ENCODE data around the gene OR2J3. TPM values are rescaled to one million over a fixed set of nuclear protein-coding genes. Genes with fewer than 3 reads are reported as not detected.

Gene OR2J3
- total RNA-seq, 1 experiment from 2014 or later: not detected

DNA sequence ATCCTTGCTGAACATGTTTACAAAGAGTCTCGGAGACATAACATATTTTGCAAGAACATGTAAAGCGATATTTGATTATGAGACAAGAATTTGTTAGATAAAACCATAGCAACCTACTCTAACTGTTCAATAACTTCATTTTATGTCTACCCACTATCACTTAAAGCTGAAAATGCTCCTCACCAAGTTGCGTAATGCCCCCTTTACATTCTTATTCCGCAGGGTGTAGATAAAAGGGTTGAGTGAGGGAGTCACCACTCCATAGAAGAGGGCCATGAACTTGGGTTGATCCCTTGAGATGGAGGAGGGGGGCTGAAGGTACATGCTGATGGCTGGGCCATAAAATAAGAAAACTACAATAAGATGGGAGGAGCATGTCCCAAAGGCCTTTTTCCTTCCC lies 29.9 kb downstream of the OR2J3 start:
- POLR2A ChIA-PET: no interaction called here
- Histone ChIP-seq H3K36me3 (ENCODE audit: control insufficient read depth in 1 of 2, insufficient read depth in 2 of 2, low read length in 2 of 2) (no peaks in the 10 kb centered on the region), H3K79me2 (ENCODE audit: insufficient read depth, low read length) (no peaks in the 10 kb centered on the region), H3K9me3 (ENCODE audit: control insufficient read depth in 1 of 2, insufficient read depth in 1 of 2, low read depth in 1 of 2, low read length in 2 of 2) (no peaks in the 10 kb centered on the region), H3K27ac (ENCODE audit: low read depth, low read length) (no peak overlapping the region), H3K9me2 (ENCODE audit: insufficient read depth) (peaks cover 3% of the 10 kb centered on the region; the same call in 1 of the 2 replicates), H3K9ac (ENCODE audit: low read length) (no peak overlapping the region), H3K4me2 (ENCODE audit: low read length) (no peak overlapping the region), H3K4me1 (ENCODE audit: control insufficient read depth in 1 of 2, insufficient read depth in 2 of 2, low read length in 2 of 2) (peaks cover 0 to 5% of the 10 kb centered on the region in 2 experiments; a peak in 2 of 4 replicates), H3K27me3 (ENCODE audit: insufficient read depth, low read length) (no peaks in the 10 kb centered on the region), H2AFZ (ENCODE audit: low read depth, low read length, poor library complexity, severe bottlenecking) (no peak overlapping the region), H3K4me3 (replicated peaks in 1 of 2; ENCODE audit: low read depth in 1 of 2, low read length in 2 of 2) (no peak overlapping the region), H4K20me1 (ENCODE audit: insufficient read depth) (no peaks in the 10 kb centered on the region)
- intact Hi-C loops (cut with micrococcal nuclease): no loop called here
- RAD21 ChIA-PET (ENCODE audit: low non-redundant PET in 1 of 2, low total read pairs in 2 of 2, uncharacterized antibody in 2 of 2, unreplicated experiment in 2 of 2): no interaction called here
- no peak for ATAC-seq
- no TSS peak for BruUV-seq (replicated peaks)
- no peak for DNase-seq (ENCODE audit: low read depth, low spot score)
- CTCF ChIA-PET: no interaction called here
- TF ChIP-seq TCF7L2 (IDR thresholded peaks at IDR 0.05; ENCODE audit: borderline replicate concordance, extremely low read depth, insufficient read depth, insufficient read length): no peak
- TF ChIP-seq RAD21 (IDR thresholded peaks at IDR 0.05; ENCODE audit: low read depth): no peak
- TF ChIP-seq JUND (IDR thresholded peaks at IDR 0.05): no peak
- no peak for TF ChIP-seq POLR2A (IDR thresholded peaks at IDR 0.05; ENCODE audit: borderline replicate concordance, extremely low read depth, insufficient read depth, insufficient read length)
- TF ChIP-seq YY1 (IDR thresholded peaks at IDR 0.05; ENCODE audit: extremely low read depth, insufficient replicate concordance, low read depth, low read length): no peak
- no peak for TF ChIP-seq ATF3 (IDR thresholded peaks at IDR 0.05)
- TF ChIP-seq SRF (IDR thresholded peaks at IDR 0.05; ENCODE audit: low read depth): no peak
- no peak for TF ChIP-seq REST (IDR thresholded peaks at IDR 0.05; ENCODE audit: low read depth)
- TF ChIP-seq CTCF (IDR thresholded peaks at IDR 0.05 in 2 of 3, conservative IDR thresholded peaks at IDR 0.05 in 1 of 3; ENCODE audit: borderline replicate concordance in 1 of 3, insufficient read depth in 1 of 3, low read depth in 2 of 3, low read length in 2 of 3): no peak
- TF ChIP-seq POLR2AphosphoS5 (IDR thresholded peaks at IDR 0.05; ENCODE audit: low read depth, low read length): no peak
- TF ChIP-seq EZH2phosphoT487 (IDR thresholded peaks at IDR 0.05; ENCODE audit: borderline replicate concordance): no peak
- TF ChIP-seq, protein P1, sequence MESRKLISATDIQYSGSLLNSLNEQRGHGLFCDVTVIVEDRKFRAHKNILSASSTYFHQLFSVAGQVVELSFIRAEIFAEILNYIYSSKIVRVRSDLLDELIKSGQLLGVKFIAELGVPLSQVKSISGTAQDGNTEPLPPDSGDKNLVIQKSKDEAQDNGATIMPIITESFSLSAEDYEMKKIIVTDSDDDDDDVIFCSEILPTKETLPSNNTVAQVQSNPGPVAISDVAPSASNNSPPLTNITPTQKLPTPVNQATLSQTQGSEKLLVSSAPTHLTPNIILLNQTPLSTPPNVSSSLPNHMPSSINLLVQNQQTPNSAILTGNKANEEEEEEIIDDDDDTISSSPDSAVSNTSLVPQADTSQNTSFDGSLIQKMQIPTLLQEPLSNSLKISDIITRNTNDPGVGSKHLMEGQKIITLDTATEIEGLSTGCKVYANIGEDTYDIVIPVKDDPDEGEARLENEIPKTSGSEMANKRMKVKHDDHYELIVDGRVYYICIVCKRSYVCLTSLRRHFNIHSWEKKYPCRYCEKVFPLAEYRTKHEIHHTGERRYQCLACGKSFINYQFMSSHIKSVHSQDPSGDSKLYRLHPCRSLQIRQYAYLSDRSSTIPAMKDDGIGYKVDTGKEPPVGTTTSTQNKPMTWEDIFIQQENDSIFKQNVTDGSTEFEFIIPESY (IDR thresholded peaks at IDR 0.05; ENCODE audit: extremely low read depth, insufficient replicate concordance, low read length): no peak
- TF ChIP-seq ZFX (IDR thresholded peaks at IDR 0.05): no peak
- no peak for TF ChIP-seq CBX3 (IDR thresholded peaks at IDR 0.05; ENCODE audit: low read depth)
- TF ChIP-seq ELF1 (IDR thresholded peaks at IDR 0.05; ENCODE audit: borderline replicate concordance, low read depth): no peak
- no peak for TF ChIP-seq SIN3A (IDR thresholded peaks at IDR 0.05; ENCODE audit: low read depth)
- no peak for TF ChIP-seq ZNF274 (IDR thresholded peaks at IDR 0.05; ENCODE audit: low read depth, low read length)
- no peak for TF ChIP-seq EZH2 (IDR thresholded peaks at IDR 0.05)
- TF ChIP-seq, protein P2, sequence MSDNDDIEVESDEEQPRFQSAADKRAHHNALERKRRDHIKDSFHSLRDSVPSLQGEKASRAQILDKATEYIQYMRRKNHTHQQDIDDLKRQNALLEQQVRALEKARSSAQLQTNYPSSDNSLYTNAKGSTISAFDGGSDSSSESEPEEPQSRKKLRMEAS (IDR thresholded peaks at IDR 0.05): no peak

Data from HCT116 (cell line).